Cardiac muscle cell (in vitro differentiated cells and primary cell): ENCODE measurements around the gene C3orf20. TPM values are rescaled to one million over a fixed set of nuclear protein-coding genes. Genes with fewer than 3 reads are reported as not detected.

Source experiments
- DNase-seq, 2 donors: peaks; one replicate each; pipeline versions ENCODE4 v3.0.0 to v3.0.0-alpha.2; 2010 to 2017; ENCODE audit warnings: low read depth in 1 of 2, low spot score in 1 of 2
- H3K27ac ChIP-seq: fragments of 200-600 bp; sonication (generic); 2 replicates; pipeline ENCODE4 v1.5.1; 2016
- H3K27me3 ChIP-seq: fragments of 200-600 bp; sonication (generic); 2 replicates; pipeline ENCODE4 v1.6.0; 2016; ENCODE audit warnings: control low read depth
- H3K36me3 ChIP-seq: fragments of 200-600 bp; sonication (generic); 2 replicates; pipeline ENCODE4 v1.5.1; 2016; ENCODE audit warnings: control low read depth
- H3K4me1 ChIP-seq: fragments of 200-600 bp; sonication (generic); 2 replicates; pipeline ENCODE4 v1.8.1; 2017; ENCODE audit warnings: low read depth, mild to moderate bottlenecking, mixed run types
- H3K4me3 ChIP-seq: fragments of 200-600 bp; sonication (generic); 2 replicates; pipeline ENCODE4 v1.5.1; 2016; ENCODE audit warnings: mild to moderate bottlenecking
- H3K9me3 ChIP-seq: fragments of 200-600 bp; sonication (generic); 2 replicates; pipeline ENCODE4 v1.5.1; 2017; ENCODE audit warnings: low read depth, mild to moderate bottlenecking, control low read depth
- CTCF ChIP-seq: IDR thresholded peaks from 2 replicates; pipeline ENCODE4 v1.5.1; 2012; ENCODE audit warnings: low read depth, mild to moderate bottlenecking, low read length
- polyA plus RNA-seq: library from polyadenylated mRNA; unstranded; fragments of >200 nt; fragmentation: Nextera tagmentation; extraction: Ambion mirVana; gene quantifications from 2 replicates; pipeline ENCODE4 v1.2.1, GENCODE V29; 2016
- total RNA-seq: library from RNA; depleted of rRNA; stranded (reverse); fragments of >200 nt; gene quantifications from 2 replicates; pipeline ENCODE4 v1.2.3, GENCODE V29; 2016

Gene C3orf20
- total and polyA plus RNA-seq, 2 experiments from 2014 or later: 0.21 TPM; not detected in 1

- no peak for DNase-seq
- no peaks in the 10 kb centered on the region for H3K36me3 ChIP-seq
- no peak overlapping the region for H3K27ac ChIP-seq
- no peaks in the 10 kb centered on the region for H3K27me3 ChIP-seq
- H3K9me3 ChIP-seq: no peaks in the 10 kb centered on the region
- no peaks in the 10 kb centered on the region for H3K4me1 ChIP-seq
- no peak for TF ChIP-seq CTCF
- H3K4me3 ChIP-seq: no peak overlapping the region
Observed at GRCh38 chr3:14798231-14798630, 123.3 kb downstream of the C3orf20 start.

GRCh38 chr3:14799146-14799545, 124.2 kb downstream of the C3orf20 start:
- no peak for DNase-seq
- Histone ChIP-seq H3K27ac (no peak overlapping the region), H3K27me3 (no peaks in the 10 kb centered on the region), H3K9me3 (no peaks in the 10 kb centered on the region), H3K4me1 (no peaks in the 10 kb centered on the region), H3K36me3 (no peaks in the 10 kb centered on the region), H3K4me3 (no peak overlapping the region)
- no peak for TF ChIP-seq CTCF

GRCh38 chr3:14801031-14801430, 126.1 kb downstream of the C3orf20 start:
- Histone ChIP-seq H3K9me3 (no peaks in the 10 kb centered on the region), H3K4me1 (no peaks in the 10 kb centered on the region), H3K4me3 (no peak overlapping the region), H3K36me3 (no peaks in the 10 kb centered on the region), H3K27me3 (no peaks in the 10 kb centered on the region), H3K27ac (no peak overlapping the region)
- no peak for DNase-seq
- TF ChIP-seq CTCF: no peak

GRCh38 chr3:14801668-14802380, 126.9 kb downstream of the C3orf20 start:
- no peak overlapping the region for H3K27ac ChIP-seq
- no peak for DNase-seq
- H3K36me3 ChIP-seq: no peaks in the 10 kb centered on the region
- H3K9me3 ChIP-seq: no peaks in the 10 kb centered on the region
- no peaks in the 10 kb centered on the region for H3K27me3 ChIP-seq
- no peak overlapping the region for H3K4me3 ChIP-seq
- no peaks in the 10 kb centered on the region for H3K4me1 ChIP-seq
- TF ChIP-seq CTCF: no peak

- H3K4me1 ChIP-seq: no peaks in the 10 kb centered on the region
- no peak overlapping the region for H3K27ac ChIP-seq
- TF ChIP-seq CTCF: no peak
- DNase-seq: no peak
- no peaks in the 10 kb centered on the region for H3K36me3 ChIP-seq
- H3K4me3 ChIP-seq: no peak overlapping the region
- no peaks in the 10 kb centered on the region for H3K9me3 ChIP-seq
- no peaks in the 10 kb centered on the region for H3K27me3 ChIP-seq
Observed at GRCh38 chr3:14802381-14802731, 127.4 kb downstream of the C3orf20 start.
